ENCODE data around the gene TOR1AIP2. TPM values are rescaled to one million over a fixed set of nuclear protein-coding genes. Genes with fewer than 3 reads are reported as not detected.

The TOR1AIP2 gene
- total RNA-seq, 1 experiment from 2014 or later, result 73.9 TPM

GRCh38 chr1:179871940-179872339 is 5.7 kb downstream of the TOR1AIP2 start:
- H3K4me3 Mint-ChIP-seq, result no peak overlapping the region
- WGBS (ENCODE audit: extremely low coverage, insufficient read length, low lambda C conversion rate), result no CpG with 5 or more reads among the region's 1 CpG
- H3K27me3 ChIP-seq (ENCODE audit: insufficient read depth, low read length), result no peaks in the 10 kb centered on the region

More at GRCh38 chr1:179871940-179872339, 5.7 kb downstream of the TOR1AIP2 start:
- peaks cover 2% of the 10 kb centered on the region for H3K23me2 ChIP-seq (ENCODE audit: insufficient read length, low read depth, low read length, poor library complexity, severe bottlenecking)
- H3K36me3 Mint-ChIP-seq (ENCODE audit: insufficient read depth in 1 of 3, low read depth in 3 of 3), result peaks cover 10 to 48% (median 42%) of the 10 kb centered on the region in 3 experiments; a peak in 6 of 7 replicates
- H3K79me2 ChIP-seq (ENCODE audit: insufficient read depth, low read length), result peaks cover 10% of the 10 kb centered on the region; the same call in 1 of the 2 replicates
- no peak overlapping the region for H4K8ac ChIP-seq (replicated peaks; ENCODE audit: insufficient read length, low read depth, low read length)
- DNase-seq, result no peak
- H3K4me1 ChIP-seq (ENCODE audit: insufficient read depth, low read length), result no peaks in the 10 kb centered on the region
- no peak overlapping the region for H3K4me2 ChIP-seq (ENCODE audit: insufficient read depth, insufficient read length, low read length)
- no peak overlapping the region for H2BK120ac ChIP-seq (ENCODE audit: low read depth, low read length, poor library complexity, severe bottlenecking)
- H2BK15ac ChIP-seq (ENCODE audit: low read depth, low read length), result no peak overlapping the region
- H2AFZ ChIP-seq (ENCODE audit: low read length), result no peak overlapping the region
- H3K18ac ChIP-seq (ENCODE audit: insufficient read length, low read depth, low read length), result no peak overlapping the region
- peaks cover 4% of the 10 kb centered on the region for H3K79me1 ChIP-seq (ENCODE audit: insufficient read depth, low read depth, low read length, poor library complexity, severe bottlenecking)
- no peak overlapping the region for H2BK12ac ChIP-seq (ENCODE audit: insufficient read length, low read depth, low read length)
- H3K23ac ChIP-seq (ENCODE audit: insufficient read length, low read depth, low read length), result no peak overlapping the region
- no peak overlapping the region for H3K14ac ChIP-seq (ENCODE audit: insufficient read depth, low read length)
- no peak overlapping the region for H2AK5ac ChIP-seq (ENCODE audit: insufficient read length, low read length)
- no peak overlapping the region for H3K27ac ChIP-seq (ENCODE audit: insufficient read length, low read depth, low read length)
- no peak overlapping the region for H3T11ph ChIP-seq (ENCODE audit: low read length)
- H3K9me3 ChIP-seq (ENCODE audit: control insufficient read depth, low read depth, low read length), result no peaks in the 10 kb centered on the region
- no peak for TF ChIP-seq CTCF (conservative IDR thresholded peaks at IDR 0.05)
- H4K91ac ChIP-seq (ENCODE audit: insufficient read length, low read depth, low read length), result no peak overlapping the region
- H3K9me3 Mint-ChIP-seq, result no peaks in the 10 kb centered on the region
- H3K4me1 Mint-ChIP-seq, result peaks cover 11% of the 10 kb centered on the region in 2 experiments
- H2BK5ac ChIP-seq (ENCODE audit: insufficient read length, low read length), result no peak overlapping the region
- H4K5ac ChIP-seq (ENCODE audit: insufficient read length, low read depth, low read length), result no peak overlapping the region
- H3K27ac Mint-ChIP-seq, result no peak overlapping the region
- no peaks in the 10 kb centered on the region for H3K27me3 Mint-ChIP-seq (ENCODE audit: low read depth)
- no peak overlapping the region for H2BK20ac ChIP-seq (ENCODE audit: low read depth, low read length, poor library complexity, severe bottlenecking)
- no peak overlapping the region for H3K9ac ChIP-seq (ENCODE audit: extremely low read depth, insufficient read length, low read length)
- no peak overlapping the region for H3K56ac ChIP-seq (ENCODE audit: insufficient read length, low read depth, low read length)
- no peaks in the 10 kb centered on the region for H4K20me1 ChIP-seq (ENCODE audit: control insufficient read depth, insufficient read depth, insufficient read length)
- no peak overlapping the region for H3K4ac ChIP-seq (ENCODE audit: low read depth, low read length)

Data from H9 (cell line).